IPS DF 4.7 (cell line): Measurements from ENCODE around the gene SOX1.

Experiments
- DNase-seq: peaks from one replicate; pipeline ENCODE4 v3.0.0-alpha.2; 2013; ENCODE audit warnings: low spot score; ENCODE audit errors: extremely low read depth

SOX1 gene

GRCh38 chr13:112067116-112067741 is at the start of gene SOX1:
TSS of gene SOX1 (plus strand) at chr13:112067149. CDS start at chr13:112067659, 510 bp downstream.
- no peak for DNase-seq

DNA sequence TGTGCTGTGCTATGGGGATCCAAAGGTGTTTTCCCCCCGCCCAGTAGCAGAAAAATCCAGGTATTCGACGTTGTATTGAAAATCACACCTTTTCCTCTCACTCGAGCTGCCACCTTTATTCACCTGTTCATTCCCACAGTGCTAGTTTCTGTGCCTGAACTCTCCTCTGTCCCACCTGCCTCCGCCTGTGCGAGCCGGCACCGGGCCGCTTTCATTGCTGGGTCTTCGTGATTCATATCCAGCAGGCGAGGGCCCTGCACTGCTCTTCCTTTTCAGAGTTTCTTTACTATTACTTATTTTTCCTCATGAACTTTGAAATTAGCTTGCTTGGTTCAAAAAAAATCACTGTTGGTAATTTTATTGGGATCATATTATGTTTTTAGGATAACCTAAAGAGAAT is 42.4 kb upstream of the SOX1 start:
- DNase-seq, result no peak

- DNase-seq, result no peak
Observed at GRCh38 chr13:112027250-112027649, 39.7 kb upstream of the SOX1 start.

DNA sequence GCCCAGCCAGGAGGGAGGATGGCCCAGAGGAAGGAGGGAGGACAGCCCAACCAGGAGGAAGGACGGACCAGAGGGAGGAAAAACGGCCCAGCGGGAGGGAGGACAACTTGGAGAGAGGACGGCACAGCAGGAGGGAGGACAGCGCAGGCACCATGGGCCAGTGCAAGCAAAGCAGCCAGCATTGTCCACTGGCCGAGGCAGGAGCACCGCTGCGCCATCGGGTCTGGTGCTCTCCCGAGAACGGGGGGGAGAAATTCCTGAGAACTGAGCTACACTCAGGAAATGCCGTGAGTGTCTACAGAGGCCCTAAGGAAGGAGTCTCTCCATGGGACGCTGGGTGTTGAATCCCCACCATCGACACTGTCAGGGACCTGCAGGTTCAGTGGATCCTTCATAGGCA is 38.5 kb upstream of the SOX1 start:
- DNase-seq, result no peak

- DNase-seq, result no peak
Observed at GRCh38 chr13:112029143-112029542, 37.8 kb upstream of the SOX1 start.

GRCh38 chr13:112032186-112032993 is 34.6 kb upstream of the SOX1 start:
- DNase-seq, result no peak

- no peak for DNase-seq
Observed at GRCh38 chr13:112034231-112034630, 32.7 kb upstream of the SOX1 start.

GRCh38 chr13:112034846-112035245 is 32.1 kb upstream of the SOX1 start:
- DNase-seq, result no peak

DNA sequence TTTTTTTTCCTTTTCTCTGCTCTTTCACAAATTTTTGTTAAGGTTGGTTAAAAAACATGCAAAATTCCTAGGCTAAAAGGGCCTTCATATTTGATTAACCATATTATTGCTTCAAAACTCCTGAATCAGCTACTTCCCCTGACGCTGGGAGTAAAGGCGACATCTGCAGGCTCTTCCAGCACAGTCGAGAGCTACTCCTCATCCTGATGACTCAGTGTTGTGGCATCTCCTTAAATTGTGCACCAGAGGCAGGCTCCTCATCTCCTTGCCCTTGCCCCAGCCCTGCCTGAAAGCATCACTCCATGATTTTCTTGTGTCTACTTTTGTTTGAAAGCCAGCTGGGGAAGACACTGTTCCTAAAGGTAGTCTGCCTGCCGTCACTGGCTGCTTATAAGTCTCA is 24.5 kb upstream of the SOX1 start:
- no peak for DNase-seq

DNA sequence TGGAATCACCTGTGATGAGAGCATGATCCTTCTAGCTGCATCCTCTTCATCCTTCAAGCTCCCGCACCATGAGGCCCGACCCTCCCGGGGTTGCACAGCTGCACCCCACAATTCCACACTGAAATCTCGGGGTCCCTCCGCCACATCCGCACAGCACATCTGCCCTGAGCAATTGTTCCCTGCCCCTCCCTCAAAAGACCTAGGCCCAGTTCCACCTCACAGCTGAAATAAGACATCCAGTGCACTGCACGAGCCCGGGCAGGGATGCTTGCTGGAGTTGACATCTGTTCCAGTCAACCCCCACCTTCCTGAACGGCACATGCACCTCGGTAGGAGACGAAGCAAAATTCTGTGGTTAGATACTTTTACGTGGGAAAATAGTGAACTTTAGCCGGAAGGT is 14.7 kb upstream of the SOX1 start:
- no peak for DNase-seq

DNA sequence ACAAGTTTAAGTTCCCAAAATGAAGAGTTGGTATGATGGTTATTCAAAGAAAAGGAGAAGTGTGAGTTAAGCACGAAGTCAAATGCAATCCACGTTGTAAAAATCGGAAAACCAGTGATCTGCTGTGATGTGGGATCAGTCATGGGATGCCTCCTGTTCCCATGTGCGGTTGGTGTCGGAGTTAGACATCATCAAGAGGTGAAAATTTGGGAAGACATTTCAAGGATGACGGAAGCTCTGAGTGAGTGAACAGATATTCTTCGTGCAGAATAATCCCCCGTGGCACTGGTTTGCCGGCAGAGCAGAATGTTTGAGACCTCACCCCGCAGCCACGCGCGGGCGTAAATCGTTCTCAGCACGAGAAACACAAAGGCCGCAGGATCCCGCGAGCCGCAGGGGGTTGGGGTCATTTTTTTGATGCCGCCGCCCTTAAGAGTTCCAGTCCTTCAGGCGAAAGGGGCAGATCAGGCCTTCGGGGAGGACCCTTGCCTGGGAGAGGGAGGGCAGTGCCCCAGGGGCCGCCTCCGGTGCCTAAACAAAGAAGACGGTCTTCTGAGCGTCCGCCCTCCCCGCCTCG is 13.7 kb upstream of the SOX1 start:
- no peak for DNase-seq

GRCh38 chr13:112053744-112054615 is 13.0 kb upstream of the SOX1 start:
- no peak for DNase-seq

DNA sequence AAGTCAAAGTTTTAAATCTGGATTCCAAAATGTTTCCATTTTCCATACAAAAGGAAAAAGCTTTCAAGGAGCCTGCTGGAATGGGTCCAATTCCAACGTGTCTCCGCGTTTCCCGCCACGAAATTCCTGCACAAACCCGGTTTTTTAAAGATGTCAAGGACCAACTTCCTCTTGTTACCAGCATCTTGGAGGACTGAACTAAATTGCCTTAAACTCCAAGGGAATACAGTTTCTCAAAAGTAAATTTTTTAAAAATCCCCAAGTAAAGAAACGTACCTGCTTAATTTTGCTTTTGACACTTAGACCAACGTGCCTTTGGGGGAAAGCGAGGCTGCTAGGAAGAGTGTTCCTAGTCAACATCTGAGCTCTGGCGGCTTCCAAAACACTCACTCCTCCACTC is 12.3 kb upstream of the SOX1 start:
- DNase-seq, result no peak

- DNase-seq, result no peak
Observed at GRCh38 chr13:112055036-112055914, 11.7 kb upstream of the SOX1 start.

DNA sequence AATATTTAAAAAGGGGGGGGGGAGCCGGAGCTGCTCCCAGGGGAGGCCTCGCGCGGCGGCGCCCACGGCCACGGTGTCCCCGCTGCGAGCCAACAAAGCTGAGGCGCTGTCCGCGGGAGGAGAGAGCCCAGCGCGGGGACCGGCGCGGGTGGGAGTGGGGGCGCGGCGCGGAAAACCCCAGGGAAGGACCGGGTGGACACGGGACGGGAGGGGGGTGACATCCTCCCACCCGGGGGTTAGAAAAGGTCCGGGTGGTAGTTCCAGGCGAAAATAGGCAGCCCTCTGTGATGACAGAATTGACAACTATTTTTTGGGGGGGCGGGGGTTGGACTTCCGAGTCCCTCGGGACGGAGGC is 11.1 kb upstream of the SOX1 start:
- DNase-seq, result no peak

DNA sequence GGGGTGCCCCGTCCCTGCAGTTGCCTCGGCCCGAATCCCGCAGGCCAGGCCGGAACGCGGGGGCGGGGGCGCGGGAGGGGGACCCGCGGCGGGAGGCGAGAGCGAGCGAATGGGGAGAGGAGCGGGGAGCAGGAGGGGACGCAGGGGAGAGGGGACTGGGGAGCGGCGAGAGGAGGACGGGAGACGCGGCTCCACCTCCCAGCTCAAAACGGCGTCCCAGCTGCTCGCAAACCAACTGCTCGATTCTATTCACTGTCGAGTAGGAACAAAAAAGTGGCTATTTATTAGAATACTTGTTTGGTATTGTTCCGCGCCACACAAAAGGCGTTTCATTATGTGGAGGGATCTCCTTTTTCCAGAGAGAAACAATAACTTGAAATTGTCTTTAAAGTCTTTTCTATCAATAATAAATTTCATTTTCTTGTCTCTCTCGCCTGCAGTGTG is 10.6 kb upstream of the SOX1 start:
- no peak for DNase-seq

GRCh38 chr13:112056739-112057438 is 10.1 kb upstream of the SOX1 start:
- DNase-seq, result no peak

- no peak for DNase-seq
Observed at GRCh38 chr13:112057439-112057735, 9.6 kb upstream of the SOX1 start.

GRCh38 chr13:112057736-112058518 is 9.0 kb upstream of the SOX1 start:
- DNase-seq, result no peak

- DNase-seq, result no peak
Observed at GRCh38 chr13:112058519-112058873, 8.5 kb upstream of the SOX1 start.
